GM19452 (cell line): Measurements from ENCODE around the gene TMEM171.

Experiments
- ATAC-seq: cut with Tn5 transposase; IDR thresholded peaks from one replicate; pipeline ENCODE4 v1.9.1; 2021; ENCODE audit not compliant: unreplicated experiment

Gene TMEM171

DNA sequence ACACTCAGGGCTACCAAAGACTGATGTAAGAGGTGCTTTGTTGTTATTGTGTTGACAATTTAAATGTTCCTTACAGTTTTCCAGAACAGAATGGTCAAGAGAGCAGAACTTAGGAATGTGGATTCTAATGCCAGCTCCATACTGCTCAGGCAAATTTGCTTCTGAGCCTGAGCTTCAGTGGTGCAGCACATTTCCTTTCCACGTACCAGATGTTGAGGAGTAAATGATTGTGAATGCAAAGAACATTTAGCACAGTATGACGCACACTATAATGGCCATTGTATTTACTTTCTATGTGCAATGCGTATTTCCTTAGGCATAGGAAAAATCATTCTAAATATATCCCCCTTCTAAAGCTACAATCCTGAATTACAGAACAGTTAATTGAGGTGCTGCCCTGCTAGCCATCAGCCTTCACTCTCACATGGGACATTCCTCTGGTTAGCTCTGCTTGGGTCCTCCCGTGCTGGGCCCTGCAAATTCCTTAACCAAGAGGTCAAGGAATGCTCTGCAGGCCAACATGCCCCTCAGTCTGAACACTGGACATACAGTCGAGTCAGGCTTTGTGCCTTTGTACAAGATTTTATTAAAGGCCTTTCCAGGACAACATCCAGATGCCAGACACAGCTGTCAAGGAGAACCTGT is 31.5 kb downstream of the TMEM171 start:
- no peak for ATAC-seq

DNA sequence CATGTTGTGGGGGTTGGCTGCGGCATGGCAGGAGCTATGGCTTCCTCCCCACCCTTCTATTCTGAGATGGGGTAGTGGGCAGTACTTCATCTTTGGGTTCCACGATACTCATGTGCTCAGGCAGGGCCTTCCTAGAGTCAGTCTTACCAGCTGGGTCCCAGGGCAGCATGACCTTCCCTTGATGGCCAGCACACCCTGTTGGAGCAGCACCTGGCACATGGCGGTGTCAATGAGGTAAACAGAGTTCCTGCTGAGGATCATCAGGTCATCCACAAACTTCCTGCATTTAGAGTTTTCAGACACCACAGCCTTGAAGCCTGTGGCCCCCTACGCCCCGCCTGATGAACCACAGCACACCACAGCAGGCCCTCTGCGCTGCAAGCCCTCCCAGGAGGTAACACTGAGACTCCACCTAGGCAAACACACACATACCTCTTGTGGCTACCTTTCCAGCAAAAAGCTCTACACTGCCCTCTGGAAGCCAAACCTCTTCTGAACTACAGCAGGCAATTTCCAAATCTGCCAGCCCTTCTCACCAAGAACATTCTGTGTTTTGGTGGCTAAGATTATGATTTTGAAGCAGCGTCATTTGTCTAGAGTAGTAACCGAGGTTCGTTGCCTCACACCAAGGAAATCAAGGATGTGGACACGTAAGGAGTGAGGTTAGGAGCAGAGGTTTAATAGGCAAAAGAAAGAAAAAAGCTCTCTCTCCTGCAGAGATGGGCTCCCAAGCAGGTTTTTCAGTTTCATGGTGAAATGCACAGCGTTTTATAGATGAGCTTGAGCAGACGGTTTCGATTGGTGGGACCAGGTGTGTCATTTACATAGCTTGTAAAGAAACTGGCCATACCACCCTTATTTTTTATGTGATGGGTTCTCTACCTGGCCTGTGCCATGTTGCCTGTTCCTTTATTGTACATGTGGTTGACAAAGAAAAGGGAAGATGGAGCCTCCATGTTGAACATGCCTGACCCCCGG is 32.3 kb downstream of the TMEM171 start:
- ATAC-seq: no peak

DNA sequence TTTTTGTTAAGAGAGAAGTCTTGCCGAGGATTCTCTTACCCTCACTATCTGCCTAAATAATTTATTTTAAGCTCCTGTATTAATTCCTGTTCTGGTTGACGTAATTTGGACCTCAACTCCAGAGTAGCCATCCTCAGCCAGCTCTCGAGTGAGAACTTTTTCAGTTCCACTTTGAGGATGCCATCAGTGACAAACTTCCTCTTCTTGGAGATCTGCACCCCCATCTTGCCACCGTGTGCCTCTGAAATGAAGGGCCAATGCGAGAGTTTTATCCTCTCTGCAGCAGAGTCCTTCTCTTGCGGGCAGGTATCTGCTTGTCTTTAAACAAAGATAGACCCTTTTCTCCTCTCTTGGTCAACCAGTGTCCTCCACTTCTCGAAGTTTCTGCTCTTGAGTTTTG is 33.1 kb downstream of the TMEM171 start:
- ATAC-seq: no peak

DNA sequence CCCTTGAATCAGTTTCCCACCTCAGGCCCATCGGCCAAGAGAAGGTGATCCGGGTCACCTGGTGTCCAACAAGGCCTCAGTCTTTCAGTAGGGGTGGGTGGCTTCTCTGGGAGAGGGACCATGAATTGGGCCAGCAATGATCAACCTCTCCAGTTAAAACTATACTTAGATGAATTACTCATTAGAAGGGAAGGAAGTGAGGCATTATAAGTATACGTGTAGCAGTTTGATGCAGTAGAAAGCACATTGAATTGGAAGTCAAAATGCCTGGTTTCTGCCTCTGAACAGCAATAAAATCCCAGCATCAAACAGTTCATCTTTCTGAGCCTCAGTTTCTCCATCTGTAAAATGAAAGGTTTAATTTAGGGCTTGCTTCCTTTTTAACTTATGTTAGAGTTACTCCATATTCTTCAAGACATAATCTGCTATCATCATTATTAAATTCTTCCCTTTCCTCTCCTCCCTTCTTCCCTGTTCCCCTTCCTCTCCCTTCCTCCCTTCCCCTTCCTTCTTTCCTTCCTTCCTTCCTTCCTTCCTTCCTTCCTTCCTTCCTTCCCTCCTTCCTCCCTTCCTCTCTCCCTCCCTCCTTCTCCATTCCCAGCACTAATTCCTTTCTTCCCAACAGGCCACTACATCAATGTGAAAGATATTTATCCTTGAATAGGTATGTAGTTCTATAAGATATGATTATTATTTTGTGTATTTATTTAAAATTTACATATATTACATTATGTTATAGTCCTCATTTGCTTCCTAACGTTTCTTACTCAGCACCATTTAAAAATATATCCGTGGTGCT is 34.0 kb downstream of the TMEM171 start:
- ATAC-seq: no peak

DNA sequence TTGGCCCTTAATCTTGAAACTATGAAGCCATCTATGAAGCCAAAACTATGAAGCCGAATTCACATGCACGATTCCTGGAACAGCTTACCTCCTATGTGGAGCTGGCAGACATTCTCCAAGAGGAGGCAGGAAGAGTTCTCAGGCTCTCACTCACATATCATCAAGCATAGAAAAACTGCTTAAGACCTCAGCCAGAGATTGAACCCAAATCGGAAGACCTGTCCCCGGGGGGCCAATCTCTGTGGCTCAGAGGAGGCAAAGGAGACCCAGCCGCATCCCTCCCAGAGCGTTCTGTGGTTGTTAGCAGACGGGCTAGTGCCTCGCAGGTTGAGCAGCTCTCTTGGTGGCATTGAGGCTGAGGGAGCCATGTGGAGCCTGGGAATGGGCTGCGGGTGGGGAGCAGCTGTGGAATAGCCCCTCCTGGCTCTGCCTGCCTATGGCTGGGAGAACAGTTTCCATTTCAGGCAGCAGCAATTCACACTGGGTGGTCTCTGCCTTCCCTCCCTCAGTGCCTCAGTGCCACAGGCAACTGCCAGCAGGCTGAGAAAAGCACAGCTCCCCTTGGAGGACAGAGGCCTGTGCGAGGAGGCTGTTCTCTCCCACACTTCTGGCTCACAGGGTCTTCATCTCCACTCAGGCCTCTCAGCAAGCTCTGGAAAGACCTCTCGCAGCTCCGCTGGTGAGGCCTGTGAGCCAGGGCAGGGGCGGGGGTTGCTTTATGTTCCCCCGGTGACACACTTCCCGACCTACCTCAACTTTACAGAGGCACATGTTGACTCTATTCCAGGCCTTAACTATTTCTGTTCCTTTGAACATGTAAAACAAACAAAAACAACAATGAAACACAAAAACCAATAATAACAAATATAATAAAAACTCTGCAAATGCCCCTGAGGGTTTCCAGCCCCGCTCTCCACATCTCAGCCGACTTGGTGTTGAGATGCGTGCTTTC is 35.2 kb downstream of the TMEM171 start:
- ATAC-seq: no peak

DNA sequence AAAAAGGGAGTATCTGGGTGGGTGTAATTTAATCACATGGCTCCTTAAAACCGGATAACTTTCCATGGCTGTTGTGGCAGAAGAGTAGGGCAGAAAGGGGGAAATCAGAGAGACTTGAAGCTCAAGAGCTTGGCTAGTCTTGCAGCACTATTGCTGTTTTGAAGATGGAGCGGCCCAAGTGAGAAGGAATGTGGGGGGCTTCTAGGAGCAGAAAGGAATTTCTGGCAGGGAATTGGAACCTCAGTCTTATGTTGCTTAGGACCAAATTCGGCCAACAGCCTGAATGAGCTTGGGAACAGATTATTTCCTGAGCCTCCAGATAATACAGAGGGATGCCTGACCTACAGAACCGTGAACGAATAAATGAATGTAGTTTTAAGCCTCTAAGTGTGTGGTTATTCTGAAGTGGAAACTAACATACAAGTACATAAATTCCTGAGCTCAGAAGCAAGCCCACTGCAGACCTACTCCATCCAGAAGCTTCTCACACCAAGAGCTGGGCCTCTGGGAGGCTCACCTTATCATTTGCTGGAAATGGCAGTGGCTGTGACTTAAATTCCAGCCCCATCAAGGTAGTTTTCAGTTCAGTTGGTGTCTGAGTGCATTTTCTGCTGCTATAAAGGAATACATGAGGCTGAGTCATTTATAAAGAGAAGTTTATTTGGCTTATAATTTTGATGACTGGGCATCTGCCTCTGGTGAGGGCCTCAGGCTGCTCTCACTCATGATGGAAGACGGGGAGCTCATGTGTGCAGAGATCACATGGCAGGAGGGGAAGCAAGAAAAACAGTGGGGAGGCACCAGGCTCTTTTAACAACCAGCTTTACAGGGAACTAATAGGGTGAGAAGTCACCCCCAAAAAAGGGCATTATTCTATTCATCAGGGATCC is 37.3 kb downstream of the TMEM171 start:
- ATAC-seq: no peak

DNA sequence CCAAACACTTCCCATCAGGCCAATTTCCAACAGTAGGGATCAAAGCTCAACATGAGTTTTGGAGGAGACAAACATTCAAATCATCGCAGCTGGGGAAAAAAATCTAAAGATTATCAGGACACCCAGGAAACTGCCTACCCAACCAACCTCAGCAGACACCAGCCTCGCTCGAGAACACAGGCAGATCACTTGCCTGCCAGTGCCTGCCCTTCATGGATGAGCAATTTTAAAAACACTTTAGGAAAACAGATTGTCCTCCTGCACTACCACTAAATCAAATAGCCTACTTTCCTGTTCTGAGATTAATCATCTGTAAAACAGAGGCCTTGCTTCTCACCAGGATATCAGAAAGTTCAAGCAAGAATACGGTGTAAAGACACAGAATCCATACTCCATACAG is 37.9 kb downstream of the TMEM171 start:
- ATAC-seq: no peak

DNA sequence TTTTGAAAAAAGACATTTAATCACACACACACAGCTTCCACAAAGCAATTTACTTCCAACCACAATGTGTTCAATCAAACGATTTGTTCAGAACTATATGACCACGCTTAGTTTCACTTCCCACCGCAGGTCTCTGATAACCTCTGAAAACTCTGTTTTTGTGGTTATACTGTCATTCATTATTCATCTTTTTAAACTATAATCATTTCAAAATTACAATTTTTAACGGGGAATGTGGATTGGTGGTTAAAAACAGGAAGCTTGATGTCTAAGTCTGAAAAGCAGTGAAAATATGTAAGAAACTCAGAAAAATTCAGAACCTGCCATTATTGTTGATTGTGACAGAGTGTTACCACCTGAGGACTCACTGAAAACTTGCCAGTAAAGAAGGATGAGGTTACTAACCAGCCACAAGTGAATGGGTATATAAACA is 39.9 kb downstream of the TMEM171 start:
- ATAC-seq: peak; percentile 84

DNA sequence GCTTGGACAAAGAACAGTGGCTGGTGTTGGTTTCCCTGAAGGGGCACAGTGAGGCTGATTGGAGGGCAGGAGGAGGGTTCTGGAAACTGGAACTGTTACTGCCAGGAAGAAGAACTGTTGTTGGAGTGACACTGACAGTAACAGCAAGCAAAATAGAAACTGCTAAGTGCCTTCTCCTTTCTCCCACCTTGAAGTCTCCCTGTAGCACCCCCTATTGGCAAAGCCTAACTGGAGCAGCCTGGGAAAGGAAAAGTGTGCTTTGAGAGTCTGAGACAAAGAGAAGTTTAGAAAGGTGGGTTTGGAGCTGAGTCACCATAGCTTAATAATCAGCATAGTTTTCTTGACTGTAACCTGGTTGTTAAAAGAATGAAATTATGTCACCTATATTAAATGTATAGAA is 50.1 kb downstream of the TMEM171 start:
- no peak for ATAC-seq

DNA sequence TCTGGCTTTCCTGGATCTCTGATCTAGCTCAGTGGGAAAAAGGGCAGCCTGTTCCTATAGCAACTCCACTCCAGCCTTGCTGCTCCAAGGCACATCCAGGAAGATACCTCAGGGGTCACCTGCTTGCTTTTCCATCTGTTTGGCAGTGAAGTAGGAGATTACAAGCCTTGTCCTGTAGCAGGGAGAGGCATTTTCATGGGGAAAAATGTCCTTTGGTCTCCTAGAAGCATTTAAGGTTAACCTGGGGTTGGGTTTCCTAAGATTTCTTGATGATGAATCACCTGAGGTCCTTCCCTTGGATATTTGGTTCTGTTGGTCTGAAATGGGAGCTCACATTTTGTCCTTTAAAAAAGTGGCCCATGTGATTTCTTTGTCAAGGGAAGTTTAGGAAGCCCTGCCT is 51.1 kb downstream of the TMEM171 start:
- no peak for ATAC-seq

DNA sequence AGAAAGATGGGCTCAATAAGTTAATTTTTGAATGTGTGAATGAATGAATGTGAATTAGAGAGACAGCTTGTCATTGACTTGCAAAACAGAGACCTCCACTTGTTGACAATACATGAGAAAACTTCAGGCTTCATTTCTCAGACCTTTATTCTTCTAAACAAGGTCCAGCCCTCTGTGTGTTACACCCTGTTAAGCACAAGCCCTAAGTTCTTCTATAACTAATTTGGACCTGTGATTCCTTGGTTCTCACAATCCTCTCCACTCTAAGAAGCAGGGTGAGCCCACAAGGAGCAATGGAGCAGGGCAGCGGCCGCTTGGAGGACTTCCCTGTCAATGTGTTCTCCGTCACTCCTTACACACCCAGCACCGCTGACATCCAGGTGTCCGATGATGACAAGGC is 52.6 kb downstream of the TMEM171 start, which contains the start of gene TMEM174:
Gene TMEM174, plus strand, starts transcription at position 243 of the 400 bp plus-strand sequence. Its CDS starts 51 bp downstream, at position 294.
- no peak for ATAC-seq

DNA sequence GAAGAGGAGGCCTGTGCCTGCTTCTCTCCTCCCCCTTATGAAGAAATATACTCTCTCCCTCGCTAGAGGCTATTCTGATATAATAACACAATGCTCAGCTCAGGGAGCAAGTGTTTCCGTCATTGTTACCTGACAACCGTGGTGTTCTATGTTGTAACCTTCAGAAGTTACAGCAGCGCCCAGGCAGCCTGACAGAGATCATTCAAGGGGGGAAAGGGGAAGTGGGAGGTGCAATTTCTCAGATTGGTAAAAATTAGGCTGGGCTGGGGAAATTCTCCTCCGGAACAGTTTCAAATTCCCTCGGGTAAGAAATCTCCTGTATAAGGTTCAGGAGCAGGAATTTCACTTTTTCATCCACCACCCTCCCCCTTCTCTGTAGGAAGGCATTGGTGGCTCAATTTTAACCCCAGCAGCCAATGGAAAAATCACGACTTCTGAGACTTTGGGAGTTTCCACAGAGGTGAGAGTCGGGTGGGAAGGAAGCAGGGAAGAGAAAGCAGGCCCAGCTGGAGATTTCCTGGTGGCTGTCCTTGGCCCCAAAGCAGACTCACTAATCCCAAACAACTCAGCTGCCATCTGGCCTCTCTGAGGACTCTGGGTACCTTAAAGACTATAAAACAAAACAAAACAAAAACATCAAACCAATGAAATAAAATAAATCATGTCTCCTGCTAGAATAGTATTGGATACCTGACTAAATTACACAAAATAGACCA is 53.9 kb downstream of the TMEM171 start:
- ATAC-seq: no peak

DNA sequence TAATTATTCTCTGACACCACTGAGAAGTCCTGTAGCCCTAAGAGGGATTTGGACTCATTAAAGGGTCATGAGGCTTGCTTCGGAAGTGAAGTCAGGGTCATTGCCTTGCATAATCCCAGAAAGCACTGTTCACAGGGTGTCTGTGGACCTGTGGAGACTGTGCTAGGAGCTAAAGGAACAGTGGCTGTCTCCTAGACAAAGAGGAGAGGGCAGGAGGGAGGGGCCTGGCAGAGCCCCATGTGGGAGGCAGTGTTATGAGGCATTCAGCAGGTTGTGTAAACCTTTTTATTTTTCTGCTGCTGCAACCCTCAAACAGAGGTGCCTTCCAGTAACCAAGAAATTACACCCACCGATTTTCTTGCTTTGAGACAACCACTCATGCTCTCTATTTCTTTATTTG is 55.9 kb downstream of the TMEM171 start:
- ATAC-seq: no peak

DNA sequence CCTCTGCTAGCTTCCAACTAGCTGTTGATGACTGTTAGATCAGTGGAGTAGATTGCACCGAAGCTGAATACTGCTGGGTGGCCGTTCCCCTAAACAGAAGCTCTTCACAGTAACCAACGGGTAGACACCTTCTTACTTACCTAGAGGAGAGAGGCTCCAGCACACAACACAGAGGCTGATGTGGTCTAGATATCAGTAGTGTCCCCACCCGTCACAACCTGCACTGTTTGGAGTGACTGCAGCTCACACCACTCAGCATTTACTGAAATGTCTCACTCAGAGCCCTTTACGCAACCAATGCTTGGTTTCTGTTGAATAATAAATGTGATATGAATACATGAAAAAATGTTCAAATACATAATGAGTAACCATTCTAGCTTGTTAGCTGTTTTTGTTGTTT is 57.9 kb downstream of the TMEM171 start:
- ATAC-seq: no peak

DNA sequence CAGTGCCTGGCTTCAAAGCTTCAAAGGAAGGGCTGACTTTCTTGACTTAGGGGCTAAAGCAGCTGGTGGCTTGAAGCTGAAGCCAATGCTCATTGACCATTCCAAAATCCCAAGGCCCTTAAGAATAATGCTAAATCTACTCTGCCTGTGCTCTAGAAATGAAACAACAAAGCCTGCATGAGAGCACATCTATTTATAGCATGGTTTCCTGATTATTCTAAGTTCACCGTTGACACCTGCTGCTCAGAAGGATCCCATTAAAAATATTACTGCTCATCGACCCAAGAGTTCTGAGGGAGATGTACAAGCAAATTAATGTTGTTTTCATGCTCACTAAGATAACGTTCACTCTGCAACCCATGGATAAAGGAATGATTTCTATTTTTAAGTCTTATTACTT is 59.4 kb downstream of the TMEM171 start:
- ATAC-seq: no peak

DNA sequence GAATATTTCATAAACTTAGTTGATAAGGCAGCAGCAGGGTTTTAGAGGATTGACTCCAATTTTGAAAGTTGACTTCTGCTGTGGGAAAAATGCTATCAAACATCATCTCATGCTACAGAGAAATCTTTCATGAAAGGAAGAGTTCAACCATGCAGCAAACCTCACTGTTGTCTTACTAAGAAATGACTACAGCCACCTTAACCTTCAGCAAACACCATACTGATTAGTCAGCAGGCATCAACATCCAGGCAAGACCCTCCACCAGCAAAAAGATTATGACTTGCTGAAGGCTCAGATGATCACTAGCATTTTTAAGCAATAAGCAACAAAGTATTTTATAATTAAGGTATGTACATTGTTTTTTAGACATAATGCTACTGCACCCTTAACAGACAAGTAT is 60.2 kb downstream of the TMEM171 start:
- no peak for ATAC-seq
